Nucleus accumbens (tissue), 56 donors: ENCODE results near the gene CFAP74.

Experiments
- DNase-seq, 56 donors: peaks; one replicate each; lab custom pipeline; 2025; lab: John Stamatoyannopoulos, UW

CFAP74 gene

DNA sequence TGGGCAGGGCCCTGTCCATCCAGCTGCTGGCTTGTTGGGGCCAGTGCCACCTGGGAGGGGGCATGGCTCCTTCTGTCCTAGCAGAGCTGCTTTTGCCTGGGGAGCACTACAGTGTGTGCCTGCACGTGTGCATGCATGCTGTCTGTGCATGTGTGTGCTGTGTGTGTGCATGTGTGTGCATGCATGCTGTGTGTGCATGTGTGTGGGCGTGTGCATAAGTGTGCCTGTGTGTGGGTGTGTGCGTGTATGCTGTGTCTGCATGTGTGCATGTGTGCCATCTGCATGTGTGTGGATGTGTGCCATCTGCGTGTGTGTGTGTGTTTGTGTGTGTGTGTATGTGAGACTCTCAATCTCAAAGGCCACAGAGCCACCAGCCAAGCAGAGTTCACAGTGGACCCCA is 38.3 kb upstream of the CFAP74 start:
- DNase-seq, result no peak

GRCh38 chr1:2041305-2041704 is 37.7 kb upstream of the CFAP74 start:
- no peak for DNase-seq

DNA sequence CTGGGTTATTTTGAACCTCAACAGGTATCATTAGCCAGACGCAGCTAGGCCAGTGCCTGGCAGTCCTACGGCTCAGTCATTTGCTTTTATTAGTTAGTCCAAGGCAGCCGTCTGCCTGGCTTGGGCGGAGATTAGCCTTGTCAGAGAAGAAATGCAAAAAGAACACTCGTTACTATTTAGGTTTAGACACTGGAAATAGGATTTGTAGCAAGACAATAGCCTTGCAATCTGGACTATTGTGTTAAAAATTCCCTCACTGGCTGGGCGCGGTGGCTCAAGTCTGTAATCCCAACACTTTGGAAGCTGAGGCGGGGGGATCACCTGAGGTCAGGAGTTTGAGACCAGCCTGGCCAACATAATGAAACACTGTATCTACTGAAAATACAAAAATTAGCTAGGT is 35.7 kb upstream of the CFAP74 start:
- no peak for DNase-seq

GRCh38 chr1:2038229-2038628 is 34.6 kb upstream of the CFAP74 start:
- DNase-seq, result no peak

DNA sequence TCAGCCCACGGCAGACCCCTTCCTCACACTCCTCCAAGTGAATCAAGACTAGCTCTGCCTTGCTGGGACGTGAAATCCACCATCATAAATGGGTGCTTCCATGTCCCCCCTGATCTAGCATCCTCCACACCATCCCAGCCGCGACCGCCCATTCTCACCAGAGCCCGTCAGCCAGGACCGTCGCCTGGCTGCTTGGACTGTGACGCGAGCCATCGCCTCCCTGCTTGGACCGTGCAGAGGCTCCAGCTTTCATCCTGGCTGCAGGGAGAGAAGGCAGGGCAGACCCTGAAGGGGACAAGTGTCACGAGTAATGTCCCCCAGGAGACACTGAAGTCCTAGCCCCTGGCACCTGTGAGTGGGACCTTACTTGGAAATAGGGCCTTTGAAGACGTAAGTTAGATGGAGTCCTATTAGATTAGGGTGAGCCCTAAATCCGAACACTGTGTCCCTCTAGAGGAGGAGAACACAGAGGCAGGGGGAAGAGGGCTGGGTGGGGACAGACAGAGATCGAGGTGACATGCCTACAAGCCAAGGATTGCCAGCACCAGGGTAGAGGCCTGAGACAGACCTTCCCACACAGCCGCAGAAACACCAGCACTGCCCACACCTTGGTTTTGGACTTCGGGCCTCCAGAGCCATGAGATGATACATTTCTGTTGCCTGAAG is 33.9 kb upstream of the CFAP74 start:
- DNase-seq, result no peak

GRCh38 chr1:2036287-2036686 is 32.7 kb upstream of the CFAP74 start:
- DNase-seq, result no peak

DNA sequence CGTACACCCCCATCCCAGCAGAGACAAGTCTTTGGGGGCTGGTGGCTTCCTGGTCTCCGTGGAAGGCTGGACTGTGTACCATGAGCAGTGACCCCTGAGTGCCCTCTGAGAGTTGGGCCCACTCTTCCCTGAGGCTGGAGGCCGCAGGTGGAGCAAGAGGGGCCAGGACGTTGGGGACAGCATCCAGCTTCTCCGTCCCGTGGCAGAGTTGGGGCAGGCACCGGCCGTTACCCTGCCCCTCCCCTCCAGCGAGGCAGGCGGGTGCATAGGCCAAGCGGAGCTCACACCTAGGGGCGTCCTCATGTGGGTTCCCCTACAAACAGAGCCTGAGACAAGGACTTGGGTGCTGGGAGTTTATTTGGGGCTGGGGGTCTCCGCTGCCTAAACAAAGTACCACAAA is 29.6 kb upstream of the CFAP74 start:
- no peak for DNase-seq

- peak in 7 of 56 donors; percentile 2 to 36 (median 24) for DNase-seq
Observed at GRCh38 chr1:2032737-2033136, 29.2 kb upstream of the CFAP74 start.

GRCh38 chr1:2031546-2032540 is 28.3 kb upstream of the CFAP74 start:
- DNase-seq, result no peak

DNA sequence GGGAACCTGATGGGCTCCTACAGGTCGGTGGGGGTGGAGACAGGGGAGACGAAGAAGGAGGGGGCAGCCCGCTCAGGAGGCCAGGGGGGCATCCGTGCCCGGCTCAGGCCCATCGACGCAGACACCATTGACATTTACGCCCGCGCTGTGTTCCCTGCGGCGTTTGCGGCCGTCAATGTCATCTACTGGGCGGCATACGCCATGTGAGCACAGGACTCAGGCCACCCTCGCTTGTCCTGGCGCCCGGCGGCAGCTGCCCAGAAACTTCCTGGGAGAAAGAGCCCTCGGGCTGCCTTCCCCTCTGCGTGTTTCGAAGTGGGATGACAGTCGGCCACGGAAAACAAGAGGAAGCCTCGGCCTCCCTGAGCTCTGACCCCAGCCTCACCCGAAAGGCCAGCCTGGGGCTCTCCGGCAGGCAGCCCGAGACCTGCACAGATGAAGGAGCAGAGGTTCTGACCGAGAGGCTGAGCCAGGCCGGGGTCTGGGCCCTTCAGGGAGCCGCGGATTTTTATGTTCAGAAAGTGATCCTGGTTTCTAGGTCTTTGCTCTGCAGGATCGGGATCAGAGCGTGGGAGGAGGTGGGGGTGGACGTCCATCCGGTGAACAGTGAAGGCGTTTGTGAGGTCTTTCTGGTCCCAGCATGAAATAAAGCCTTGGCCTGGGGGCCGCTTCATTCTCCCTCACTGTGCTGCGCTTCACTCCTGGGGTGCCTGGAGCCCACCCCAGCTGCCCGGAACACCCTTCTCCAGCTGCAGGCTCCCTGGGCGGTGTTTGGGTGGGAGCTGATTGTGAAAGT is 26.7 kb upstream of the CFAP74 start:
- no peak for DNase-seq

DNA sequence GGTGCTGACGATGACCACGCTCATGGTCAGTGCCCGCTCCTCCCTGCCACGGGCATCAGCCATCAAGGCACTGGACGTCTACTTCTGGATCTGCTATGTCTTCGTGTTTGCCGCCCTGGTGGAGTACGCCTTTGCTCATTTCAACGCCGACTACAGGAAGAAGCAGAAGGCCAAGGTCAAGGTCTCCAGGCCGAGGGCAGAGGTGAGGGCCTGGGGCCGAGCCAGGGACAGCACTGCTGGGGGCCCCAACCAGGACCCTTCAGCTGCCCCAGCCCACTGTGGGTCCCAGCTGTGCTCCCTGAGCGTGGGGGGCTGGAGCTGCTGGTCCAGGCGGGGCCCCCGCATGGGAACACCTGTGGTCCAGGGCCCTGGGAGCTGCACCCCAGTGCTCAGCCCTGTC is 26.0 kb upstream of the CFAP74 start:
- no peak for DNase-seq

GRCh38 chr1:2028870-2029560 is 25.4 kb upstream of the CFAP74 start:
- DNase-seq, result no peak

GRCh38 chr1:2027961-2028583 is 24.5 kb upstream of the CFAP74 start:
- no peak for DNase-seq

GRCh38 chr1:2025491-2025981 is 21.9 kb upstream of the CFAP74 start:
- DNase-seq, result no peak

GRCh38 chr1:2024887-2025286 is 21.3 kb upstream of the CFAP74 start:
- no peak for DNase-seq

DNA sequence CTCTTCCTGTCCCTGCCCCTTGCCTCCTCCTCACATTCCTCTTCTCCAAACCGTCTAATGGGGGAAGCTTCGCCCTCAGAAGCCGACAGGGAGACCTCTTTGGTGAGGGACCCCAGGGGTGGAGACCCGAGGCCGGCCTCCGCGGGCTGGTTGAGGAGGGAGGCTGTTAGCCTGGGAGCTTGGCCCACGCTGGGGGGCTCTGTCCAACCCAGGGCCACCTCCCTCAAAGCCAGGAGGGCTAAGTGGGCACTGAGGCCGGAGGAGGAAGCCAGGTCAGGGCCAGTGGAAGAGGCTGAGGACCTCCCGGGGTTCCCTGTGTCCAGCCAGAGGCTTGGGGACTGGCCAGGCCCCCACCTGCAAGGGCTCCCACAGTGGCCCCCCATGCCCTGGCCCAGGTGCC is 20.9 kb upstream of the CFAP74 start:
- no peak for DNase-seq

GRCh38 chr1:2023187-2023586 is 19.6 kb upstream of the CFAP74 start:
- DNase-seq, result no peak

GRCh38 chr1:2022063-2022770 is 18.6 kb upstream of the CFAP74 start:
- DNase-seq, result no peak

GRCh38 chr1:2021550-2021949 is 18.0 kb upstream of the CFAP74 start:
- DNase-seq, result peak in 41 of 56 donors; percentile 8 to 88 (median 53)
